NCI-H1694 (cell line): ENCODE results near the gene RTF1.
A peak's percentile ranks its signal among the peaks of the same experiment; 100 is the strongest.
"Not testable (repeated sequence)": the region's sequence is repeated elsewhere in the genome, so short reads cannot be mapped to it uniquely, and the experiment has no call there.

Source experiments
- DNase-seq: peaks from one replicate; lab custom pipeline; 2025; lab: John Stamatoyannopoulos, UW

RTF1 gene

GRCh38 chr15:41437448-41437847 is 20.6 kb downstream of the RTF1 start:
- DNase-seq: no peak

GRCh38 chr15:41438206-41438605 is 21.3 kb downstream of the RTF1 start:
- DNase-seq: no peak

GRCh38 chr15:41438745-41439144 is 21.9 kb downstream of the RTF1 start:
- not testable (repeated sequence) for DNase-seq

GRCh38 chr15:41443275-41443674 is 26.4 kb downstream of the RTF1 start:
- no peak for DNase-seq

- no peak for DNase-seq
Measured at GRCh38 chr15:41445399-41445798, 28.5 kb downstream of the RTF1 start.

GRCh38 chr15:41462084-41462795 is 45.3 kb downstream of the RTF1 start:
- DNase-seq: no peak

- DNase-seq: no peak
Measured at GRCh38 chr15:41464889-41465580, 48.1 kb downstream of the RTF1 start.

GRCh38 chr15:41465822-41466421 is 49.0 kb downstream of the RTF1 start:
- DNase-seq: peak; percentile 65

GRCh38 chr15:41466711-41467110 is 49.8 kb downstream of the RTF1 start:
- DNase-seq: no peak

GRCh38 chr15:41469644-41470043 is 52.7 kb downstream of the RTF1 start:
- DNase-seq: not testable (repeated sequence)

- DNase-seq: no peak
Measured at GRCh38 chr15:41473418-41473817, 56.5 kb downstream of the RTF1 start.

GRCh38 chr15:41474436-41474835 is 57.5 kb downstream of the RTF1 start:
- no peak for DNase-seq

- no peak for DNase-seq
Measured at GRCh38 chr15:41474941-41475340, 58.0 kb downstream of the RTF1 start.

- DNase-seq: no peak
Measured at GRCh38 chr15:41476416-41477048, 59.6 kb downstream of the RTF1 start.

GRCh38 chr15:41480396-41481140 is 63.7 kb downstream of the RTF1 start:
- DNase-seq: no peak

- DNase-seq: no peak
Measured at GRCh38 chr15:41482110-41482877, 65.4 kb downstream of the RTF1 start.

- DNase-seq: no peak
Measured at GRCh38 chr15:41483115-41483514, 66.2 kb downstream of the RTF1 start.

- DNase-seq: no peak
Measured at GRCh38 chr15:41483519-41483918, 66.6 kb downstream of the RTF1 start.

- no peak for DNase-seq
Measured at GRCh38 chr15:41484937-41485625, 68.2 kb downstream of the RTF1 start.

GRCh38 chr15:41486286-41486685 is 69.4 kb downstream of the RTF1 start:
- no peak for DNase-seq

- DNase-seq: no peak
Measured at GRCh38 chr15:41487381-41487780, 70.5 kb downstream of the RTF1 start.
